HCT116 (cell line): Measurements from ENCODE around the gene KHDC4.

Experiments
- ATF3 ChIP-seq: IDR thresholded peaks from 2 replicates; pipeline ENCODE4 v1.6.1; 2012
- CEBPB ChIP-seq: IDR thresholded peaks from 2 replicates; pipeline ENCODE4 v1.6.1; 2012; ENCODE audit warnings: low read depth
- CTCF ChIP-seq, 3 experiments: fragments of 200-600 bp in 1 of 3; sonication (generic) in 1 of 3; IDR thresholded peaks in 2 of 3; conservative IDR thresholded peaks in 1 of 3; 2 replicates each; pipeline ENCODE4 v1.5.1; 2012 to 2017; ENCODE audit warnings: low read depth in 2 of 3, low read length in 2 of 3, antibody characterized with exemption in 1 of 3, borderline replicate concordance in 1 of 3, control low read depth in 1 of 3, mild to moderate bottlenecking in 1 of 3, mixed read lengths in 1 of 3, mixed run types in 1 of 3, moderate library complexity in 1 of 3; ENCODE audit not compliant: insufficient read depth in 1 of 3
- ELF1 ChIP-seq: IDR thresholded peaks from 2 replicates; pipeline ENCODE4 v1.6.1; 2012; ENCODE audit warnings: low read depth, borderline replicate concordance
- EZH2 ChIP-seq: fragments of 200-600 bp; sonication (generic); IDR thresholded peaks from 2 replicates; pipeline ENCODE4 v1.6.1; 2017; ENCODE audit warnings: antibody characterized with exemption, mixed run types
- MAX ChIP-seq: IDR thresholded peaks from 2 replicates; pipeline ENCODE4 v1.6.1; 2012
- POLR2A ChIP-seq: IDR thresholded peaks from 2 replicates; pipeline ENCODE4 v1.7.0; 2011; ENCODE audit warnings: borderline replicate concordance; ENCODE audit not compliant: insufficient read depth, insufficient read length; ENCODE audit errors: extremely low read depth
- POLR2AphosphoS5 ChIP-seq: IDR thresholded peaks from 2 replicates; pipeline ENCODE4 v1.6.1; 2011; ENCODE audit warnings: mild to moderate bottlenecking, low read depth, low read length, moderate library complexity
- REST ChIP-seq: IDR thresholded peaks from 2 replicates; pipeline ENCODE4 v1.6.1; 2012; ENCODE audit warnings: low read depth
- YY1 ChIP-seq: IDR thresholded peaks from 2 replicates; pipeline ENCODE4 v1.6.1; 2011; ENCODE audit warnings: low read length, low read depth, moderate library complexity, mild to moderate bottlenecking; ENCODE audit not compliant: insufficient replicate concordance; ENCODE audit errors: extremely low read depth
- TF ChIP-seq, protein P1 (sequence below): IDR thresholded peaks from 2 replicates; pipeline ENCODE4 v1.6.1; 2011; ENCODE audit warnings: mild to moderate bottlenecking, low read length, moderate library complexity; ENCODE audit not compliant: insufficient replicate concordance; ENCODE audit errors: extremely low read depth

- TF ChIP-seq CTCF (IDR thresholded peaks at IDR 0.05 in 2 of 3, conservative IDR thresholded peaks at IDR 0.05 in 1 of 3; ENCODE audit: borderline replicate concordance in 1 of 3, insufficient read depth in 1 of 3, low read depth in 2 of 3, low read length in 2 of 3), result no peak
- TF ChIP-seq EZH2, result no peak
- no peak for TF ChIP-seq POLR2A
- no peak for TF ChIP-seq CEBPB
- no peak for TF ChIP-seq POLR2AphosphoS5
- TF ChIP-seq, protein P1, sequence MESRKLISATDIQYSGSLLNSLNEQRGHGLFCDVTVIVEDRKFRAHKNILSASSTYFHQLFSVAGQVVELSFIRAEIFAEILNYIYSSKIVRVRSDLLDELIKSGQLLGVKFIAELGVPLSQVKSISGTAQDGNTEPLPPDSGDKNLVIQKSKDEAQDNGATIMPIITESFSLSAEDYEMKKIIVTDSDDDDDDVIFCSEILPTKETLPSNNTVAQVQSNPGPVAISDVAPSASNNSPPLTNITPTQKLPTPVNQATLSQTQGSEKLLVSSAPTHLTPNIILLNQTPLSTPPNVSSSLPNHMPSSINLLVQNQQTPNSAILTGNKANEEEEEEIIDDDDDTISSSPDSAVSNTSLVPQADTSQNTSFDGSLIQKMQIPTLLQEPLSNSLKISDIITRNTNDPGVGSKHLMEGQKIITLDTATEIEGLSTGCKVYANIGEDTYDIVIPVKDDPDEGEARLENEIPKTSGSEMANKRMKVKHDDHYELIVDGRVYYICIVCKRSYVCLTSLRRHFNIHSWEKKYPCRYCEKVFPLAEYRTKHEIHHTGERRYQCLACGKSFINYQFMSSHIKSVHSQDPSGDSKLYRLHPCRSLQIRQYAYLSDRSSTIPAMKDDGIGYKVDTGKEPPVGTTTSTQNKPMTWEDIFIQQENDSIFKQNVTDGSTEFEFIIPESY, result no peak
- no peak for TF ChIP-seq ATF3
- no peak for TF ChIP-seq ELF1
- TF ChIP-seq YY1, result no peak
- no peak for TF ChIP-seq REST
- TF ChIP-seq MAX, result no peak
Measured at GRCh38 chr1:155909894-155910293, 24.3 kb downstream of the KHDC4 start.
